Astrocyte of the cerebellum (primary cell): ENCODE results near the gene LRRC8C.

Source experiments
- DNase-seq: peaks from one replicate; pipeline ENCODE4 v3.0.0-alpha.2; 2011; ENCODE audit warnings: low read depth
- H3K4me3 ChIP-seq: 2 replicates; pipeline ENCODE4 v1.5.1; 2011; ENCODE audit warnings: mild to moderate bottlenecking, low read depth, low read length, moderate library complexity
- CTCF ChIP-seq: IDR thresholded peaks from 2 replicates; pipeline ENCODE4 v1.5.1; 2012; ENCODE audit warnings: low read length, low read depth, moderate library complexity, mild to moderate bottlenecking; ENCODE audit errors: missing control alignments
- in situ Hi-C: cut with HindIII; loops from 2 replicates; pipeline ENCODE4 v1.10.0; 2017; ENCODE audit warnings: low sequenced_read_pairs

LRRC8C gene

DNA sequence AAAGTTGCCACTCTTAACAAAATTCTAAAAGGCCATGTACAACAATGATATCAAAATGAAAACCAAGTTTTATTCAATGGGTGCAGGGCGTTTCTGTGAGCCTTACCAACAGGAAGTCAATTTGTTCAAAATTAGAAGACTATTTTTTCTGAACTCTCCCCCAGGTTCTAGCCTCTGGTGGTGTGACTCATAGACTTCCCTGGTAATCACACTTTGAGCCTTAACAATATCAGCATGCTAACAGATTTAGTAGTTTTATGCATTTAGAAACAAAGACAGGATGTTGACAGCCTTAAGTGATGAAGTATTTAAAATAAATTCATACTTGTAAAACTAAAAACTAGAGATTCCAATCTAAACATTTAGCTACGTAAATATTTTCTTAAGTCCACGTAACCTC is 88.4 kb downstream of the LRRC8C start:
- no peak for TF ChIP-seq CTCF
- in situ Hi-C loops: loop anchor here (5.0 kb wide), 1 partner anchor 59 kb away; no protein-coding TSS in a partner anchor
- H3K4me3 ChIP-seq: no peak overlapping the region
- no peak for DNase-seq

GRCh38 chr1:89723144-89723543 is 90.2 kb downstream of the LRRC8C start:
- TF ChIP-seq CTCF: no peak
- in situ Hi-C loops: loop anchor here (5.0 kb wide), 1 partner anchor 61 kb away; no protein-coding TSS in a partner anchor
- no peak overlapping the region for H3K4me3 ChIP-seq
- DNase-seq: no peak

DNA sequence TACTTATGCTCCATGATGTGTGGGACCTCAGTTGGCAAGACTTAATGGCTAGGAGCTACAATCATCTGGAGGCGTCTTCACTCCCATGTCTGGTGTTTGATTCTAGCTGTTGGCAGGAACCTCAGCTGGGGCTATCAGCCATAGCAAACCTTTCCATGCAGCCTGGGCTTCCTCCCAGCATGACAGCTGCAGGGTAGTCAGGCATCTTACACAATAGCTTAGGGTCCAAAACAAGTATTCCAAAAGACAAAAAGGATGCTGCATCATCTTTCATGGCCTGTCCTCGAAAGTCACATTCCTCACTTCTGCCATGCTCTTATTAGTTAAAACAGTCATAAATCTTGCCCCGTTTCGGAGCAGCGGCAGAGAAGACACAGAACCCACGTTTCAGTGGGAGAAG is 90.9 kb downstream of the LRRC8C start:
- no peak for DNase-seq
- in situ Hi-C loops: loop anchor here (5.0 kb wide), 1 partner anchor 62 kb away; no protein-coding TSS in a partner anchor
- TF ChIP-seq CTCF: no peak
- no peak overlapping the region for H3K4me3 ChIP-seq

DNA sequence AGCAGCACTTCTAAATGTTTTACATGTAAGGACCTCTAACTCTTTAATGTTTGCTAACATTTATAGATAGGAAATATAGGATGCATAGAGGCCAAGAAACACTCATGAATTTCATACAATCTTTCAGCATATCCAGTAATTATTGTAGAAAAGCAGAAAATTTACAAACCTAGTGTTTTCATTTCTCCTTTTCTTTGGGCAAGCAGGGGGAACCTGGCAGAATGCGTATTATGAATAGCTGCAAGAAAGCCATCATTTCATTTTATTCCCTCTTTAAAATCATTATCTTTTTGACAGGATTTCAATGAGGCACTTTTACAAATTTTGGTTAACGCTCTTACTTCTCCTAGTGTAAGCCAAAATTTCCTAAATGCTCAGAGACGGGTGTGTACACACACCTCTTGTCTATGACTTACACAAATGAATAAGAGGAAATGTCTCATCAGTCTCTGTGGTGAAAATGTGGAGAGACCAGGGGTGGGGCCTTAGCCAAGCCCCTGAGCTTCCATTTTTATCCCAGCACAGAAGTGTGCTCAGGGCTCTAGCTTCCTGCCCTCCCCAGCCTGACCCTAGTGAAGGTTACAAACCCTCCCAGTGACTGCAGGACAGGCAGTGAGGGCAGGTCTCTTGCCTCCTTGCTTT is 91.6 kb downstream of the LRRC8C start:
- no peak for DNase-seq
- in situ Hi-C loops: loop anchor here (5.0 kb wide), 1 partner anchor 62 kb away; no protein-coding TSS in a partner anchor
- no peak for TF ChIP-seq CTCF
- no peak overlapping the region for H3K4me3 ChIP-seq

- in situ Hi-C loops: no loop called here
- DNase-seq: no peak
- no peak for TF ChIP-seq CTCF
- no peak overlapping the region for H3K4me3 ChIP-seq
Observed at GRCh38 chr1:89725011-89725370, 92.1 kb downstream of the LRRC8C start.

GRCh38 chr1:89725631-89726030 is 92.7 kb downstream of the LRRC8C start:
- TF ChIP-seq CTCF: no peak
- in situ Hi-C loops: no loop called here
- H3K4me3 ChIP-seq: no peak overlapping the region
- DNase-seq: no peak
